ENCODE measurements around the gene CDC42SE2.

CDC42SE2 gene

DNA sequence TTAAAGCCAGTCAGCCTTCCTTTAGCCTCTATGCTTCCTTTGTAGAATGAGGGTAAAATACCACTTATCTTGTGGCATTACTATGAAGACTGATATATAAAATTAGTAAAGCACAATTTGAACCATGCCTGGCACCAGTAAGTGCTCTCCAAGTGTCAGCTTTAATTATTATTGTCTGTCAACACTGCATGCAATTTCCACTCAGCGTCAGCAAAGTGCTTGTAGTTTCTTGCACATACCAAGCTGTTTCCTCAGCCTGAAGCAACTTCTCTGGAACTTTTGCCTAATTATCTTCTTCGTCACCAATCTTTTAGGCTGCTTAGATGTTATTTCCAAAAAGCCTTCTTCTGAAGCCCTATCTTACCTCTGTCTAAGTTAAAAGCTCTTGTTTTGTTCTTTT lies 177.3 kb downstream of the CDC42SE2 start:
- DNase-seq (ENCODE audit: low spot score), result no peak

Data from kidney capillary endothelial cell (primary cell).